Fibroblast of villous mesenchyme (primary cell): ENCODE results near the gene B4GALT5. TPM values are rescaled to one million over a fixed set of nuclear protein-coding genes. Genes with fewer than 3 reads are reported as not detected.
"Not testable (repeated sequence)": the region's sequence is repeated elsewhere in the genome, so short reads cannot be mapped to it uniquely, and the experiment has no call there.

Experiments used
- DNase-seq: peaks from one replicate; pipeline ENCODE4 v3.0.0-alpha.2; 2010; ENCODE audit warnings: low read depth
- H3K4me3 ChIP-seq: 2 replicates; pipeline ENCODE4 v1.5.1; 2011; ENCODE audit warnings: low read depth, mild to moderate bottlenecking, low read length
- CTCF ChIP-seq: IDR thresholded peaks from 2 replicates; pipeline ENCODE4 v1.5.1; 2012; ENCODE audit warnings: low read depth, mild to moderate bottlenecking, low read length; ENCODE audit not compliant: insufficient read depth
- total RNA-seq: library from RNA; depleted of rRNA; stranded (reverse); fragments of >200 nt; gene quantifications from 2 replicates; pipeline ENCODE4 v1.2.3, GENCODE V29; 2012

The B4GALT5 gene
- total RNA-seq, 1 donor, result 33.7 TPM

DNA sequence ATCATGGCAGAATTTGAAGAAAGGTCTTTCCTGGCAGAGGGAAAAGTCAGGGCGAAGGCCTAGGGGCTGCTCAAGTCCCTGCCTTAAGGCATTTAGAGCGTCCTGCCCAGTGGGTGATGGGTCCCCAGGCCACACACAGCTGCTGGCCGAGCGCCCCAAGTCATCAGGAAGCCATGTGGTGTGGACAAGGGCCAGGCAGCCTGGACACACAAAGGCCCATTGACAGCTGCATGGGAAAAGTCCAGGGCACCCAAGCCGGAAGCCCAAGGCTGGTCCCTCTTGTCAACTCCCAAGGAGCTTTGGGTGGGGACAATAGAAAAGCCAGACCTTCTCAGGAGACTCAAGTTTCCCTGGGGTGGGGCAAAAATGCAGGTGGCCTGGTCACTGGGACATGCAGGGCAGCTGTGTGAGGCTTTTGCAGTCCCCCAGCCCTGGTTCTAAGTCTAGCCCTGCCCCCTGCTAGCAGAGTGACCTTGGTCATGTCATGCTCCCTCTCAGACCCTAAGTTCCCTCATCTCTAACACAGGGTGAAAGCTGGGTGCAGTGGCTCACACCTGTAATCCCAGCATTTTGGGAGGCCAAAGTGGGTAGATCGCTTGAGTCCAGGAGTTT, 101.4 kb downstream of the B4GALT5 start:
- TF ChIP-seq CTCF, result no peak
- DNase-seq, result no peak
- no peak overlapping the region for H3K4me3 ChIP-seq

DNA sequence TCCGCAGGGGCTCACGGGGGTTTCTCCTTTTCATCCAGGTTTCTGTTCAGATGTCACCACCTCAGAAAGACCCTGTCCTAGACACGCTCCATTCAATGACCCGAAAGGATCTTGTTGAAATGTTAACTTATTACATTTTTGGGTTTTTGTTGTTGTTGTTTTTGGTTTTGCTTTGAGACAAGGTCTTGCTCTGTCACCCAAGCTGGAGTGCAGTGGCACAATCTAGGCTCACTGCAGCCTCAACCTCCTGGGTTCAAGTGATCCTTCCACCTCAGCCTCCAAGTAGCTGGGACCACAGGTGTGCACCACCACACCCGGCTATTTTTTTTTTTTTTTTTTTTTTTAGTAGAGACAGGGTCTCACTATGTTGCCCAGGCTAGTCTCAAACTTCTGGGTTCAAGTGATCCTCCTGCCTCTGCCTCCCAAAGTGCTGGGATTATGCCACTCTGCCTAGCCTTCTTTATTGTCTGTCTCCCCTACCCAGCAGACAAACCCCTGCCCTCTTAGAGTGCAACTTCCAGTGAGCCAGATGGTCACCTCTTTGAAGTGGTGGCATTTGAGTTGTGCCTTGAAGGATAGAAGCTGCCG, 102.0 kb downstream of the B4GALT5 start:
- peak overlapping the region; percentile 25 for H3K4me3 ChIP-seq
- not testable (repeated sequence) for DNase-seq

DNA sequence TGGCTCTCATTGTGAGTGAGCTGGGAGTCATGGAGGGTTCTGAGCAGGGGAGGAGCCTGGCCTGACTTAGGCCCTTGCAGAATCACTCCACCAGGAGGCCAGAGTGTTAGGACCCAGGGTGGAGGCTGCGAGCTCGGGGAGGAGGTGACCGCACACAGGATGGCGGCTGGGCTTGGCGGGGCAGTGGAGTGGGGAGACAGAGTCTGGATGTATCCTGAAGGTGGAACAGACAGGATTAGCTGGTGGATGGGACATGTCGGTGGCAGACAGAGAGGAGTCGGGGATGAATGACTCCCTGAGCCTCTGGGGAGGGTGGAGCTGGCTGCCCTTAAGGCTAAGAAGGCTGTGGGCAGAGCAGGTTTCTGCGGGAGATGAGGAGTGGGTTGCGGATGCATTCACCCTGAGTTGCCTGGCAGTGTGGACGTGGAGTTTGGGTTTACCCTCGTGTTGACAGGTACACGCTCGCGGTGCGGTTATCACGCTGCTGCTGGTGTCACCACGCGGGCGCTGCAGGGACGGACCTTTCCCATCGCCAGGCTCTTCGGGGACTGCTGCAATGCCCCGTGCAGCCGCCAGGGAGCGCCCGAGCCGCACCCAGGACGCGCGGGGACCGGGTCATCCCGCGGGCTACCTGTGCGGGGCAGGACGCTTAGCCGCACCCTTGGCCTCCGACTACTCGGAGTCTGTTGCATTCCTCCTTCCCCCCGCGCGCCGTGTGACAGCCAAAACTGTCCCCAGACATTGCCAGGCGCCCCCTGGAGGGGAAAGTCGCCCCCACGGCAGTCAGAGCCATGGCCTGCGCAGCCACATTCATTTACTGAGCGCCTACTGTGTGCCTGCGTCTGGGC, 102.8 kb downstream of the B4GALT5 start:
- DNase-seq, result peak; percentile 40
- peak overlapping the region; percentile 36 for H3K4me3 ChIP-seq
- TF ChIP-seq CTCF, result peak; percentile 98

DNA sequence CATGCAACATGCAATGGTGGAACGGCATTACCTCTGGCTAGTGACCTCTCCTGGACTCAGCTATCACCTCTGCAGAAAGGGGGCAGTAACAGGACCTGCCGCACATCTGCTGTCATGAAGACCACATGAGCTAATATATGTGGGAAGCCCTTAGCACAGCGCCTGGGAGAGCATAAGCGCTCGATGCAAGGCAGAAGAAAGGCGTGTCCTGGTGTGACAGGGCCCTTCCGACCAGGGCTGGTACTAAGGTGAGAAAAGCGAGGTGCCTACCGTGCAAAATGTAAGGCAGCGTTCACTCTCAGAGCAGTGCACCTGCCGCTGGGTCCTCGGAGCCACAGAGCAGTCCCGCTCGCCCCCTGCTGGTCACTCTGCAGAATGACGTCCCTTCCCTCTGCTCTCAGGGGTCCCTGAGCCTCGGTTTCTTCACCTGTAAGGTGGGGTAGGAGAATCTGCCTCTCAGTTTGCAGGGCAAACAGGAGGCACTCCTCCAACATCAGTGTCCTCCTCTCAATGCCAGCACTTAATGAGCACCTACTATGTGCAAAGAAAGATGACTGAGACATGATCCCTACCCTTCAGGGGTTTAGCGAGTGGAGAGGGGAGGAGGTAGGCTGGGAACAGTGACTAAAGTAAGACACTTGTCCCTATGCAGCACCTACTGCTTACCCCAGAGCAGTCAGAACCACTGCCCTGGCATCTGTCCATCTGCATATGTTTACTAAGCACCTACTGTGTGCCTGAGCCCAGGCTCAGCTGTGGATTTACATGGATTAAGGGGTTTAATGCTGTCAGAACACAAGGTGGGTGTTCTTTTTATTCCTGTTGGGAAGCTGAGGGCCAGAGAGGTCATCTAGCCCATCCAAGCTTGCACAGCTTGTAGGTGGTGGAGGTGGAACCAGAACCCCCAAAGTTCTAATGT, 104.7 kb downstream of the B4GALT5 start:
- peak; percentile 37 for DNase-seq
- peak; percentile 97 for TF ChIP-seq CTCF
- H3K4me3 ChIP-seq, result no peak overlapping the region

- H3K4me3 ChIP-seq, result no peak overlapping the region
- DNase-seq, result no peak
- no peak for TF ChIP-seq CTCF
Observed at GRCh38 chr20:49607568-49607967, 106.1 kb downstream of the B4GALT5 start.

- DNase-seq, result peak; percentile 53
- TF ChIP-seq CTCF, result peak; percentile 58
Observed at GRCh38 chr20:49603209-49603627, 110.5 kb downstream of the B4GALT5 start.

More at GRCh38 chr20:49603209-49603627, 110.5 kb downstream of the B4GALT5 start:
- no peak overlapping the region for H3K4me3 ChIP-seq
